PC-9 (cell line): Measurements from ENCODE around the gene CCDC146. TPM values are rescaled to one million over a fixed set of nuclear protein-coding genes. Genes with fewer than 3 reads are reported as not detected.

Experiments used
- BruUV-seq: library from RNA; stranded (reverse); fragments of 400-500 nt; replicated peaks from 2 replicates; lab custom pipeline; 2021; lab: Mats Ljungman, UMichigan
- CTCF ChIA-PET: fragments of 300-600 bp; sonication (Branson Sonifier 250); formaldehyde crosslinking; loops from one replicate; lab custom pipeline; 2022; ENCODE audit warnings: antibody characterized with exemption; lab: Charles Lee
- POLR2A ChIA-PET: fragments of 300-600 bp; sonication (Branson Sonifier 250); formaldehyde crosslinking; loops from one replicate; lab custom pipeline; 2022; ENCODE audit warnings: antibody characterized with exemption; ENCODE audit not compliant: unreplicated experiment; lab: Charles Lee
- DNase-seq, 2 experiments: peaks; one replicate each; pipeline versions ENCODE4 v3.0.0 to v3.0.0-alpha.2; 2015 to 2022; ENCODE audit warnings: mixed read lengths in 1 of 2
- H2AFZ ChIP-seq: fragments of 200-600 bp; sonication (generic); 2 replicates; pipeline ENCODE4 v1.8.1; 2017; ENCODE audit warnings: antibody characterized with exemption
- H3F3A ChIP-seq: fragments of 200-600 bp; sonication (generic); 2 replicates; pipeline ENCODE4 v1.8.1; 2017; ENCODE audit warnings: antibody characterized with exemption, mild to moderate bottlenecking, low read depth; ENCODE audit not compliant: insufficient read depth
- H3K27ac ChIP-seq: fragments of 200-600 bp; sonication (generic); 2 replicates; pipeline ENCODE4 v1.6.1; 2016; ENCODE audit warnings: mixed run types
- H3K27me3 ChIP-seq: fragments of 200-600 bp; sonication (generic); 2 replicates; pipeline ENCODE4 v1.6.1; 2016; ENCODE audit warnings: low read depth, mixed run types; ENCODE audit not compliant: insufficient read depth
- H3K36me3 ChIP-seq: fragments of 200-600 bp; sonication (generic); 2 replicates; pipeline ENCODE4 v1.6.1; 2016; ENCODE audit warnings: low read depth, mixed run types
- H3K4me1 ChIP-seq: fragments of 200-600 bp; sonication (generic); replicated peaks from 2 replicates; pipeline ENCODE4 v1.6.1; 2016; ENCODE audit warnings: mixed run types; ENCODE audit not compliant: insufficient read depth
- H3K4me2 ChIP-seq: fragments of 200-600 bp; sonication (generic); 2 replicates; pipeline ENCODE4 v1.6.1; 2017; ENCODE audit warnings: mixed run types
- H3K4me3 ChIP-seq: fragments of 200-600 bp; sonication (generic); 2 replicates; pipeline ENCODE4 v1.6.1; 2016; ENCODE audit warnings: mixed run types
- H3K79me2 ChIP-seq: fragments of 200-600 bp; sonication (generic); 2 replicates; pipeline ENCODE4 v1.6.1; 2017; ENCODE audit warnings: low read depth, mixed run types
- H3K9me2 ChIP-seq: fragments of 200-600 bp; sonication (generic); 2 replicates; pipeline ENCODE4 v1.8.1; 2017; ENCODE audit warnings: mild to moderate bottlenecking; ENCODE audit not compliant: insufficient read depth
- H3K9me3 ChIP-seq: fragments of 200-600 bp; sonication (generic); 2 replicates; pipeline ENCODE4 v1.8.1; 2016; ENCODE audit warnings: low read depth; ENCODE audit not compliant: insufficient read depth
- H4K20me1 ChIP-seq: fragments of 200-600 bp; sonication (generic); 2 replicates; pipeline ENCODE4 v1.8.1; 2017; ENCODE audit not compliant: insufficient read depth
- EZH2 ChIP-seq: fragments of 200-600 bp; sonication (generic); IDR thresholded peaks from 2 replicates; pipeline ENCODE4 v1.8.0; 2017; ENCODE audit warnings: antibody characterized with exemption, low read depth
- intact Hi-C: fragments of 100-400 bp; cut with micrococcal nuclease; formaldehyde crosslinking; loops from one replicate; pipeline ENCODE4 v1.10.0; 2022; ENCODE audit not compliant: unreplicated experiment
- total RNA-seq: library from RNA; stranded (reverse); gene quantifications from 2 replicates; pipeline ENCODE4 v1.2.3, GENCODE V29; 2021
- TF ChIP-seq, protein P1 (sequence below): fragments of 200-600 bp; sonication (generic); conservative IDR thresholded peaks from 2 replicates; pipeline ENCODE4 v1.6.1; 2017; ENCODE audit warnings: mixed run types, antibody characterized with exemption, mild to moderate bottlenecking, moderate library complexity

CCDC146 gene
- total RNA-seq, 1 experiment from 2014 or later: 15.9 TPM

- Histone ChIP-seq H3K36me3 (0 out of 2 replicates have a peak, but pooled peaks cover 9% of the 10 kb centered on the region), H3K79me2 (no peaks in the 10 kb centered on the region), H3K9me2 (no peaks in the 10 kb centered on the region), H3K4me1 (peaks cover 14% of the 10 kb centered on the region), H2AFZ (no peak overlapping the region), H3K27me3 (no peaks in the 10 kb centered on the region), H3K27ac (no peak overlapping the region), H3K4me2 (no peak overlapping the region), H4K20me1 (no peaks in the 10 kb centered on the region), H3K9me3 (peaks cover 20% of the 10 kb centered on the region; the same call in 1 of the 2 replicates), H3K4me3 (no peak overlapping the region), H3F3A (peaks cover 11% of the 10 kb centered on the region; the same call in 1 of the 2 replicates)
- no TSS peak for BruUV-seq
- CTCF ChIA-PET: no interaction called here
- POLR2A ChIA-PET: interaction anchor here (0.6 kb wide), 1 partner anchor 110 kb away, joined by 5 read pairs; the partner anchor contains the start of gene GSAP
- TF ChIP-seq EZH2: no peak
- TF ChIP-seq, protein P1, sequence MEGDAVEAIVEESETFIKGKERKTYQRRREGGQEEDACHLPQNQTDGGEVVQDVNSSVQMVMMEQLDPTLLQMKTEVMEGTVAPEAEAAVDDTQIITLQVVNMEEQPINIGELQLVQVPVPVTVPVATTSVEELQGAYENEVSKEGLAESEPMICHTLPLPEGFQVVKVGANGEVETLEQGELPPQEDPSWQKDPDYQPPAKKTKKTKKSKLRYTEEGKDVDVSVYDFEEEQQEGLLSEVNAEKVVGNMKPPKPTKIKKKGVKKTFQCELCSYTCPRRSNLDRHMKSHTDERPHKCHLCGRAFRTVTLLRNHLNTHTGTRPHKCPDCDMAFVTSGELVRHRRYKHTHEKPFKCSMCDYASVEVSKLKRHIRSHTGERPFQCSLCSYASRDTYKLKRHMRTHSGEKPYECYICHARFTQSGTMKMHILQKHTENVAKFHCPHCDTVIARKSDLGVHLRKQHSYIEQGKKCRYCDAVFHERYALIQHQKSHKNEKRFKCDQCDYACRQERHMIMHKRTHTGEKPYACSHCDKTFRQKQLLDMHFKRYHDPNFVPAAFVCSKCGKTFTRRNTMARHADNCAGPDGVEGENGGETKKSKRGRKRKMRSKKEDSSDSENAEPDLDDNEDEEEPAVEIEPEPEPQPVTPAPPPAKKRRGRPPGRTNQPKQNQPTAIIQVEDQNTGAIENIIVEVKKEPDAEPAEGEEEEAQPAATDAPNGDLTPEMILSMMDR: no peak
- intact Hi-C loops: no loop called here
- DNase-seq: no peak
Observed at GRCh38 chr7:77306231-77307067, 184.0 kb downstream of the CCDC146 start.

GRCh38 chr7:77308792-77309191 lies 186.4 kb downstream of the CCDC146 start:
- Histone ChIP-seq H3F3A (peaks cover 11% of the 10 kb centered on the region; the same call in 1 of the 2 replicates), H3K27ac (no peak overlapping the region), H3K79me2 (no peaks in the 10 kb centered on the region), H3K4me1 (peaks cover 14% of the 10 kb centered on the region), H4K20me1 (no peaks in the 10 kb centered on the region), H3K4me3 (no peak overlapping the region), H3K27me3 (no peaks in the 10 kb centered on the region), H2AFZ (no peak overlapping the region), H3K9me3 (peaks cover 18% of the 10 kb centered on the region; the same call in 1 of the 2 replicates), H3K9me2 (no peaks in the 10 kb centered on the region), H3K4me2 (no peak overlapping the region), H3K36me3 (0 out of 2 replicates have a peak, but pooled peaks cover 11% of the 10 kb centered on the region)
- BruUV-seq: no TSS peak
- intact Hi-C loops: no loop called here
- TF ChIP-seq EZH2: no peak
- TF ChIP-seq, protein P1: no peak
- POLR2A ChIA-PET: interaction anchor here (0.7 kb wide), 1 partner anchor 1393 kb away, joined by 5 read pairs; no protein-coding TSS in a partner anchor
- CTCF ChIA-PET: no interaction called here
- no peak for DNase-seq

DNA sequence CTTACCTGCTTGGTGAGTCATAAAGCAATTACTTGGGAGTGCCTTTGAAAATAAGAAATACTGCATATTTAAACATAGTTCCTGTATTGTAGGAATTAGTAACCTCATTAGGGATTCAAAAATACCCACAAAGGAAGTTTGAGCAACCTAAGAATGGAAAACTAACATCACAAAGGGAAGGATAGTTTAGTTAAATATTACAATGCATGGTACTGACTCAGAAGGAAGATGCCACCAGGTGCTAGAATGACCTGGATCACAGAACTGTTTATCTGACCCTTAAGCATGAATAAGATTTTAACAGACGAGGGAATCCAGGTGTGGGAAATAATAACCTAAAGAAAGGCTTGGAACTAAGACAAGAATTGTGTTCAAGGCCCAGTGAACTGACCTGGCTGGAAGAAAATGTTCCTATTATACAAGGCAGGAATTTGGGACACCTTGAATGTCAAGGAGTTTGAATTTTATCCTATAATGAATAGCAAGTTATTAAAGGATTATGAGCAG lies 187.4 kb downstream of the CCDC146 start:
- intact Hi-C loops: no loop called here
- no TSS peak for BruUV-seq
- Histone ChIP-seq H3K36me3 (0 out of 2 replicates have a peak, but pooled peaks cover 11% of the 10 kb centered on the region), H3F3A (peaks cover 11% of the 10 kb centered on the region; the same call in 1 of the 2 replicates), H3K4me3 (no peak overlapping the region), H3K4me1 (peaks cover 14% of the 10 kb centered on the region), H2AFZ (no peak overlapping the region), H3K27ac (no peak overlapping the region), H3K79me2 (no peaks in the 10 kb centered on the region), H4K20me1 (no peaks in the 10 kb centered on the region), H3K4me2 (no peak overlapping the region), H3K9me2 (no peaks in the 10 kb centered on the region), H3K9me3 (peaks cover 11% of the 10 kb centered on the region; the same call in 1 of the 2 replicates), H3K27me3 (no peaks in the 10 kb centered on the region)
- TF ChIP-seq EZH2: no peak
- ChIA-PET POLR2A (no interaction called here), CTCF (no interaction called here)
- peak in 1 of 2 experiments; percentile 60 for DNase-seq
